Breast epithelium (tissue), 4 donors: ENCODE data around the gene PFKP. TPM values are rescaled to one million over a fixed set of nuclear protein-coding genes. Genes with fewer than 3 reads are reported as not detected.

Experiments
- DNase-seq, 2 donors: peaks; one replicate each; pipeline ENCODE4 v3.0.0-alpha.2; 2019; ENCODE audit warnings: low spot score in 2 of 2
- H3K27ac ChIP-seq, 2 donors: fragments of 200-600 bp; sonication (generic) in 1 of 2; one replicate each; pipeline ENCODE4 v1.5.1; 2016 to 2019; ENCODE audit warnings: mild to moderate bottlenecking in 1 of 2
- H3K27me3 ChIP-seq, 2 donors: fragments of 200-600 bp; sonication (generic) in 1 of 2; one replicate each; pipeline versions ENCODE4 v1.5.1 to v1.6.0; 2017 to 2019; ENCODE audit warnings: control low read depth in 1 of 2, mild to moderate bottlenecking in 1 of 2
- H3K36me3 ChIP-seq: fragments of 200-600 bp; one replicate; pipeline ENCODE4 v1.5.1; 2019
- H3K4me1 ChIP-seq, 2 donors: fragments of 200-600 bp; sonication (generic); one replicate each; pipeline ENCODE4 v1.5.1; 2016 to 2019; ENCODE audit warnings: control low read depth in 1 of 2
- H3K4me3 ChIP-seq, 3 donors: fragments of 200-600 bp; sonication (generic); 1 replicate in 2 of 3; 2 replicates in 1 of 3; pipeline ENCODE4 v1.5.1; 2016 to 2019; ENCODE audit warnings: mild to moderate bottlenecking in 3 of 3, moderate library complexity in 2 of 3
- H3K9me3 ChIP-seq, 2 donors: fragments of 200-600 bp; sonication (generic) in 1 of 2; one replicate each; pipeline ENCODE4 v1.5.1; 2016 to 2019; ENCODE audit warnings: control low read depth in 1 of 2
- POLR2A ChIP-seq: fragments of 450-650 bp; IDR thresholded peaks from one replicate; pipeline ENCODE4 v1.6.1; 2016; ENCODE audit warnings: antibody characterized with exemption, mild to moderate bottlenecking, moderate library complexity
- POLR2AphosphoS5 ChIP-seq, 3 donors: sonication (generic); formaldehyde crosslinking; IDR thresholded peaks; one replicate each; pipeline ENCODE4 v1.6.1; 2017; ENCODE audit warnings: antibody characterized with exemption in 3 of 3
- intact Hi-C: fragments of 100-400 bp; cut with DNase I; formaldehyde crosslinking; loops from one replicate; pipeline ENCODE4 v1.15.1; 2023; ENCODE audit warnings: low total_unique reads
- total RNA-seq, 3 donors: library from RNA; depleted of rRNA; stranded (reverse); fragments of >200 nt; gene quantifications; one replicate each; pipeline ENCODE4 v1.1.0, GENCODE V29; 2016
- TF ChIP-seq, protein P1 (sequence below), 3 donors: fragments of 450-650 bp; IDR thresholded peaks; one replicate each; pipeline ENCODE4 v1.5.1; 2016 to 2017; ENCODE audit warnings: antibody characterized with exemption in 3 of 3, mild to moderate bottlenecking in 3 of 3, moderate library complexity in 3 of 3

PFKP gene
- total RNA-seq, 3 donors from 2014 or later, result 16.0 to 37.0 (median 32.9) TPM

DNA sequence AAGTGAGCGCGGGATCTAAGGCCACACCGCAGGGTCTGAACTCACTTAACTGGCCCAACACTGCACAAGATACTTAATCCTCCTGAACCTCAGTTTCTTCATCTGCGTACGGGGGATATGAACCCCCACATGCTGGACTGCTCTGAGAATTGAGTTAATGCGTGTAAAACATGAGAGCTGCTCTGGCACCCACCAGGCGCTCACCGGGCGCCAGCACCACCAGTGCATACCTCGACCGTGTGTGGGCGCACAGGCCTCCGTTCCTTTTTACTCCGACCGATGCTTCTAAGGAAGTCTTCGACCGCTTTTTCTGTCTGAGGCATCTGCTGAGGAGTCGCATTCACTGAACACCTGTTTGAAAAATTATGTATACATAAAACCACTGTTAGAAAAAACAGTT, 78.0 kb downstream of the PFKP start:
- H3K36me3 ChIP-seq, result peaks cover 21% of the 10 kb centered on the region
- no peaks in the 10 kb centered on the region for H3K27me3 ChIP-seq
- no peaks in the 10 kb centered on the region for H3K4me1 ChIP-seq
- TF ChIP-seq, protein P1, sequence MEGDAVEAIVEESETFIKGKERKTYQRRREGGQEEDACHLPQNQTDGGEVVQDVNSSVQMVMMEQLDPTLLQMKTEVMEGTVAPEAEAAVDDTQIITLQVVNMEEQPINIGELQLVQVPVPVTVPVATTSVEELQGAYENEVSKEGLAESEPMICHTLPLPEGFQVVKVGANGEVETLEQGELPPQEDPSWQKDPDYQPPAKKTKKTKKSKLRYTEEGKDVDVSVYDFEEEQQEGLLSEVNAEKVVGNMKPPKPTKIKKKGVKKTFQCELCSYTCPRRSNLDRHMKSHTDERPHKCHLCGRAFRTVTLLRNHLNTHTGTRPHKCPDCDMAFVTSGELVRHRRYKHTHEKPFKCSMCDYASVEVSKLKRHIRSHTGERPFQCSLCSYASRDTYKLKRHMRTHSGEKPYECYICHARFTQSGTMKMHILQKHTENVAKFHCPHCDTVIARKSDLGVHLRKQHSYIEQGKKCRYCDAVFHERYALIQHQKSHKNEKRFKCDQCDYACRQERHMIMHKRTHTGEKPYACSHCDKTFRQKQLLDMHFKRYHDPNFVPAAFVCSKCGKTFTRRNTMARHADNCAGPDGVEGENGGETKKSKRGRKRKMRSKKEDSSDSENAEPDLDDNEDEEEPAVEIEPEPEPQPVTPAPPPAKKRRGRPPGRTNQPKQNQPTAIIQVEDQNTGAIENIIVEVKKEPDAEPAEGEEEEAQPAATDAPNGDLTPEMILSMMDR (IDR thresholded peaks at IDR 0.05), result no peak
- TF ChIP-seq POLR2AphosphoS5 (IDR thresholded peaks at IDR 0.05), result no peak
- no peak for TF ChIP-seq POLR2A
- no peak overlapping the region for H3K27ac ChIP-seq
- intact Hi-C loops, result no loop called here
- DNase-seq, result no peak
- H3K4me3 ChIP-seq, result no peak overlapping the region
- H3K9me3 ChIP-seq, result no peaks in the 10 kb centered on the region

DNA sequence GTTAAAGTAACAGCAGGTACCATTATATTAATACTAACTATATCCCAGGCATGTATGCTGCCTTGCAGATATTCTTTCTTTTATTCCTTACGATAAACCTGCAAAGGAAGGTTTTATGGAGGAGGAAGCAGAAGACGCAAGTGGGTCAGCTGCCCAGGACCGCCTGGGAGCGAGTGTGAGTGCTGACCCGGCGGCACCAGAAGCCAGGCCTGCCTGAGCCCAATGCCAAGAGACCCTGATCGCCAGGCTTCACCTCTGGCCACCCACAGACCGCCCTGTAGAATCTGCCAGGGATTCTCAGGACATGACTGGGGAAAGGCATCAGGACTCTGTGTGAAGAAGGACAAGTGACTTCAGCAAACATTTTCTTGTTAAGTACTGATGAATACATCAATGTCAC, 78.9 kb downstream of the PFKP start:
- Histone ChIP-seq H3K27me3 (no peaks in the 10 kb centered on the region), H3K4me3 (no peak overlapping the region), H3K36me3 (peaks cover 23% of the 10 kb centered on the region), H3K9me3 (no peaks in the 10 kb centered on the region), H3K27ac (no peak overlapping the region), H3K4me1 (no peaks in the 10 kb centered on the region)
- DNase-seq, result no peak
- intact Hi-C loops, result no loop called here
- TF ChIP-seq, protein P1 (IDR thresholded peaks at IDR 0.05), result no peak
- TF ChIP-seq POLR2A, result no peak
- TF ChIP-seq POLR2AphosphoS5 (IDR thresholded peaks at IDR 0.05), result no peak

DNA sequence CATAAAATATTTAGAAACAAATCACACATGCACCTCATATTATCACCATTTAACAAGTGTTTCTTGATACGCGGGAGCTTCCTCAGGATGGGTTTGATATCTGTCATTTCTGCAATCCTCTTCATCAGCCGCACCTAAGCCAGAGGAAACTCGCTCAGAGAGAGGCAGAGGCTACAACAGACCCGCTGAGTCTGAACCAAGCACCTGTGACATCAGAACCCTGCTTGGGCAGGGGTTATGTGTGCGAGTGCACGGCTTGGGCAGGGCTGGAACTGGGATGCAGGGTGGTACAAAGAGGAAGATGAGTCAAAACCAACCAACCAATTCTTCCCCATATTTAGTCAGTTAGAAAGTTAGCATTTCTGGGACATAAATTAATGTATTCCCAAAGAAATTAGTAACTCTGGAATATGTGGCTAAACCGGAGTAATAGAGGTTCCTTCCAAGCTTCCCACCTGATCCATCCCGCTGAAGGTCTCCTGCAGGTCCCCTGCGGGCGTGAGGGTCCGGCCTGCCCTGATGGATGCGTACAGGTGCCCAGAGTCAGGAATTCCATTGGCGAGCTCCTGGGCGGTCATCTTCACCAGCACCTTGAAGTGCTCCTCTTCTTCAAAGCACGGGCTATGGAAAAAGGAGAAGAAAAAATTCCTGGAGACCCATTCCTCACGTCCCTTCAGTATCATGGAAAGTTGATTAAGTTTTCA, 79.9 kb downstream of the PFKP start:
- intact Hi-C loops, result no loop called here
- TF ChIP-seq POLR2A (no peak), POLR2AphosphoS5 (IDR thresholded peaks at IDR 0.05) (no peak)
- TF ChIP-seq, protein P1 (IDR thresholded peaks at IDR 0.05), result no peak
- Histone ChIP-seq H3K4me3 (no peak overlapping the region), H3K9me3 (no peaks in the 10 kb centered on the region), H3K4me1 (no peaks in the 10 kb centered on the region), H3K27ac (no peak overlapping the region), H3K36me3 (peaks cover 23% of the 10 kb centered on the region), H3K27me3 (no peaks in the 10 kb centered on the region)
- no peak for DNase-seq

DNA sequence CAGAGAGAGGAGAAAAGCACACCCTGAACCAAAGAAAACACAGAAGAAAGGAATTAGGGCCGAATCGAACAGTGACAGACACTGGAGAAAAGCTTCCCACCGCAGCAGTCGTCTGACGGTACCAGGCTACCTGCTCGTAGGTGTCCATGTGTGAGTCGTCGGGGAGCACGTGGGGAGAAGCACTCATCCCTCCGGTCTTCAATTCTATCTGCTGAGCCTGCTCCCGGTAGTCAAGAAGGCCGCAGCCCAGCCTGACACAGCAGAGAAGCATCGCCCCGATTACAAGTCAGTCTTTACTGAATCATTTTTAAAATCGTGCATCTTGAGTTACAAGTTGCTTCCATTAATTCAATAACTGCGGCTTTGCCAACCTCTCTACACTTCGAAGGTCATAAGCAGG, 80.7 kb downstream of the PFKP start:
- intact Hi-C loops, result no loop called here
- H3K36me3 ChIP-seq, result peaks cover 23% of the 10 kb centered on the region
- H3K4me3 ChIP-seq, result no peak overlapping the region
- no peaks in the 10 kb centered on the region for H3K9me3 ChIP-seq
- H3K4me1 ChIP-seq, result no peaks in the 10 kb centered on the region
- TF ChIP-seq POLR2A (no peak), POLR2AphosphoS5 (IDR thresholded peaks at IDR 0.05) (no peak)
- TF ChIP-seq, protein P1 (IDR thresholded peaks at IDR 0.05), result no peak
- H3K27me3 ChIP-seq, result no peaks in the 10 kb centered on the region
- H3K27ac ChIP-seq, result no peak overlapping the region
- no peak for DNase-seq

DNA sequence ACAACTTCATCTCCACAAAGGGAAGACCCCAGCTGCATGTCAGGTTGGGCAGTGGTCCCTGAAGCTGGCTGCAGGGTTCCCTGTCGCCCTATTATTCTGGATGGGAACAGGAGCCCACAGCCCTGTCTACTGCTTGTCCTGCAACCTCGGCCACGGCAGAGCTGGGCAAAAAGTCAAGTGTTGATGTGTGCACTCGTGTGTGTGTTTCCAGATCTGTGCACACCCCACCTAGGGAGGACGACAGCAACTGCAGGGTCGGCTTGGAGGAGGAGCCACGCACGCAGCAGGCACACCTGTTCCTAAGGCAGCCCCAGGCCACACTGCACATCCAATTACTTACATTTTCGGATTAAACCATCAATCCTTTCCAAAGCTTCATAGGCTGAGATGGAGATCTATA, 81.6 kb downstream of the PFKP start:
- Histone ChIP-seq H3K9me3 (no peaks in the 10 kb centered on the region), H3K36me3 (peaks cover 17% of the 10 kb centered on the region), H3K4me3 (no peak overlapping the region), H3K27ac (no peak overlapping the region), H3K4me1 (no peaks in the 10 kb centered on the region), H3K27me3 (no peaks in the 10 kb centered on the region)
- TF ChIP-seq POLR2A (no peak), POLR2AphosphoS5 (IDR thresholded peaks at IDR 0.05) (no peak)
- TF ChIP-seq, protein P1 (IDR thresholded peaks at IDR 0.05), result no peak
- intact Hi-C loops, result no loop called here
- no peak for DNase-seq
